Kidney epithelial cell (primary cell): ENCODE results near the gene ZDHHC4. TPM values are rescaled to one million over a fixed set of nuclear protein-coding genes. Genes with fewer than 3 reads are reported as not detected.

Experiments used
- DNase-seq: peaks from one replicate; pipeline ENCODE4 v3.0.0-alpha.2; 2010; ENCODE audit warnings: low read depth
- H3K27me3 ChIP-seq: 2 replicates; pipeline ENCODE4 v1.6.0; 2011; ENCODE audit warnings: low read length; ENCODE audit not compliant: control insufficient read depth, insufficient read depth
- H3K36me3 ChIP-seq: 2 replicates; pipeline ENCODE4 v1.5.1; 2011; ENCODE audit warnings: low read length; ENCODE audit not compliant: control insufficient read depth, insufficient read depth
- H3K4me3 ChIP-seq: 2 replicates; pipeline ENCODE4 v1.5.1; 2011; ENCODE audit warnings: low read depth, mild to moderate bottlenecking, control low read depth, low read length
- CTCF ChIP-seq: IDR thresholded peaks from 2 replicates; pipeline ENCODE4 v1.5.1; 2011; ENCODE audit warnings: mild to moderate bottlenecking, moderate library complexity, low read length, control low read depth, inconsistent platforms; ENCODE audit not compliant: insufficient read depth, poor library complexity, severe bottlenecking
- total RNA-seq: library from RNA; depleted of rRNA; stranded (reverse); fragments of >200 nt; gene quantifications from 2 replicates; pipeline ENCODE4 v1.2.3, GENCODE V29; 2015

ZDHHC4 gene
- total RNA-seq, 1 donor from 2014 or later = 53.5 TPM

GRCh38 chr7:6622134-6622710, 45.0 kb downstream of the ZDHHC4 start:
- no peaks in the 10 kb centered on the region for H3K36me3 ChIP-seq
- no peak for DNase-seq
- H3K27me3 ChIP-seq = no peaks in the 10 kb centered on the region
- TF ChIP-seq CTCF = no peak
- no peak overlapping the region for H3K4me3 ChIP-seq

- no peak for DNase-seq
- Histone ChIP-seq H3K36me3 (no peaks in the 10 kb centered on the region), H3K4me3 (no peak overlapping the region), H3K27me3 (no peaks in the 10 kb centered on the region)
- TF ChIP-seq CTCF = no peak
Observed at GRCh38 chr7:6623589-6624245, 46.5 kb downstream of the ZDHHC4 start.

GRCh38 chr7:6624246-6624611, 47.0 kb downstream of the ZDHHC4 start:
- no peak for DNase-seq
- no peak for TF ChIP-seq CTCF
- H3K36me3 ChIP-seq = no peaks in the 10 kb centered on the region
- no peak overlapping the region for H3K4me3 ChIP-seq
- no peaks in the 10 kb centered on the region for H3K27me3 ChIP-seq

GRCh38 chr7:6628045-6628444, 50.8 kb downstream of the ZDHHC4 start:
- no peak for TF ChIP-seq CTCF
- H3K4me3 ChIP-seq = no peak overlapping the region
- H3K36me3 ChIP-seq = no peaks in the 10 kb centered on the region
- DNase-seq = no peak
- H3K27me3 ChIP-seq = no peaks in the 10 kb centered on the region

- no peaks in the 10 kb centered on the region for H3K27me3 ChIP-seq
- no peaks in the 10 kb centered on the region for H3K36me3 ChIP-seq
- TF ChIP-seq CTCF = no peak
- H3K4me3 ChIP-seq = no peak overlapping the region
- no peak for DNase-seq
Observed at GRCh38 chr7:6630007-6630849, 53.0 kb downstream of the ZDHHC4 start.
